HG03175 (cell line): ENCODE data around the gene CTNNA3.

Experiments used
- ATAC-seq: cut with Tn5 transposase; IDR thresholded peaks from one replicate; pipeline ENCODE4 v1.9.1; 2021; ENCODE audit warnings: mild to moderate bottlenecking, moderate library complexity; ENCODE audit not compliant: unreplicated experiment

The CTNNA3 gene

DNA sequence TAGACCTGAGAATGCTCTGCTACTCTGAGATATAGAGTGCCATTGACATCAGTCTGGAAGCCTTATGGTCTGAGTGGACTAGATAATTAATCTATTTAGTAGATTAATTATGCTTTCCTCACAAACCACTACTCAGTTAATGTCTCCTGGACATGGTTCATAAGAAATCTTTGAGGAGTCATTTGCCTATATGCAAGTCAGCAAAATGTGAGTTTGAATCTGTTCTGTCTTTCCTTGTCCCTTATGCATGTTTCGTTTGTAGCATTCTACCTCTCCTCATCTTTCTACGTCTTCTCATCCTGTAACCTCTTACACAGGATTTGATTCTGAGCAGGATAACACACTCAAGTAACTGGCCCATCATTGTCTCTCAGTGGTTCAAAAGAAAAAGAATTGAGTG is 1505.6 kb downstream of the CTNNA3 start:
- no peak for ATAC-seq

DNA sequence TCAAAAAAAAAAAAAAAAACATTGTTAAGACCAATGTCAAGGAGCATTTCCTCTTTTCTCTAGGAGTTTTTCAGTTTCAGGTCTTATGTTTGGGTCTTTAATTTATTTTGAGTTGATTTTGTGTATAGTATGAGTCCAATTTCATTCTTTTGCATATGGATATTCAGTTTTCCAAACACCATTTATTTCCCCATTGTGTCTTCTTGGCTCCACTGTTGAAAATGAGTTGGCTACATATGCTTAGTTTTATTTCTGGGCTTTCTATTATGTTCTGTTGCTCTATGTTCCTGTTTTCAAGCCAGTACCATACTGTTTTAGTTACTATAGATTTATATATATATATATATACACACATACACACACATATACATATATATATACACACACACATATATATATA is 1506.7 kb downstream of the CTNNA3 start:
- no peak for ATAC-seq

DNA sequence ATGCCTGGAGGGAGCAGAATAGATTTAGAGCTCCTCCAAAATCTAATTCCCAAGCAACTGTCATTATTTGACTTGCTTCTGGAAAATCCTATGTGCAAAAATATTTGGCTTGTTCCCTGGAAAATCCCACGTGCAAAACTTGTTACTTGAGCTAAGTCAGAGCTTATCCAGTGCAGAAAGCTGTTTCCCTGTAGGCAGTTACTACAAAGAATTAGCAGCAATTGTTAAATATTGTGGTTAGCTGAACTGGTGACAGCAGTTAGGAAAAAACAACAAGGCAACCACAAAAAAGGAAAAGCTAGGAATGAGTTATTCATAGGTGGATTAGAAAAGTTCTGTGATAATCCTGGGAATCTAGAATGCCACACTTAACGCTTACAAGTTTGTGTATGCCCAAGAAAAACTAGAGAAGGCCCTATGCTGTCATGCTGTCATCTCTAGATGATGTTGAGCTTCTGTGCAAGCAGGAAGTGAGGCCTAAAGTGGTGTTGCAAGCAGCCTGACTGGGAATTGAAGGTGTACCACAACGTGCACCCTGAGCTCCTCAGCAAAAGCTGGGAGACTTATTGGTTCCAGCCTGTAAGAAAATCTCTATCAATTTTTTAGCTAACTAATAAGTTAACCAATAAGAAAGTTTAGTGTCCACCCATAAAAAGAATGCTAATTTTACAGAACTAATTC is 1508.8 kb downstream of the CTNNA3 start:
- ATAC-seq = no peak

DNA sequence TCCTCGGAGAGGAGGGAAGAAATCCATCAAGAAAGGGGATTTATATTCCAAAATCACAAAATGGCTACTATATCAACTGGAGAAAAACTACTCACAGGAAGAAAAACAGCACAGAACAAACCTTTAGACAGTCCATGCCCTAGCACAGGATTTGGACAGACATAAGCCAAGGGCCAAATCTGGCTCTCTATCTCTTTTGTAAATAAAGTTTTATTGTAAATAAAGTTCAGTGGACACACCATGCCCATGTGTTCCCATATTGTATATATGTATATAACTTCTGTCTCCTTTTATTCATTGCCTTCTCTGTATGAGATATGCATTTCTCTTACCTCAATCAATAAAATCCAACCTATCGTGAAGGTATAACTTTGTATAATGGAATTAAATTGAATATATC is 1513.0 kb downstream of the CTNNA3 start:
- ATAC-seq = no peak

DNA sequence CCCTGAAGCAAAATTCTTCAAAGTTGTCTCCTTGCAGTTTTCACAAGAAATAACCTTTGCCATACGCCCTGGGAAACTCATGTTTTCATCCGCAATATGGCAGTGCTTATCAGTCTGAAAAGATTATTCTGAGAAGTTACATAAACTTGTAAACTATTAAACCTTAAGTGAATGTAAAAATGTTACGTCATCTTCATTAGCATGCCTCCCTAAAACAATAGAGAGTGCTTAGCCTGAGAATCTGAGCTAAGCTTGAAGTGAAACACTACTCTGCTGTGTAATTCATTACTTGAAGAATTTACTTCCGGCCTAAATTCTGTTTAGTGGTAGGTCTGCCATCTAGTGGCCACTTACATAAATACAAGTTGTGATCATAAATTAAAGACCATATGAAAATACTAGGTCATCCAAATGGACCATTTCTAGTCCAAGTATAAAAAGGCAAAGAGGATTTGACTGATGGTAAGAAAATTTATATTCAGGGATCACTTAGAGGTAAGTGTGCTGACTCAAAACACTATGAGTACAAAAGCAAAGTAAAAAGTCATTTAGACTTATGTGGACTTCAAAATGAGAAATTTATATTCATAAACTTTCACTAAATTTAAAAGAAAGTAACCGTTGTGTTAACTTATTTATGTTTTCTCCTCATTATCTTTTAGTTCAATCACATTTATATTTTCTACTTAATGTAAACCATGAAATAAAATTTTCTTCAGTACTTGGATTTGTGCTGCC is 1515.2 kb downstream of the CTNNA3 start:
- ATAC-seq = peak; percentile 91

DNA sequence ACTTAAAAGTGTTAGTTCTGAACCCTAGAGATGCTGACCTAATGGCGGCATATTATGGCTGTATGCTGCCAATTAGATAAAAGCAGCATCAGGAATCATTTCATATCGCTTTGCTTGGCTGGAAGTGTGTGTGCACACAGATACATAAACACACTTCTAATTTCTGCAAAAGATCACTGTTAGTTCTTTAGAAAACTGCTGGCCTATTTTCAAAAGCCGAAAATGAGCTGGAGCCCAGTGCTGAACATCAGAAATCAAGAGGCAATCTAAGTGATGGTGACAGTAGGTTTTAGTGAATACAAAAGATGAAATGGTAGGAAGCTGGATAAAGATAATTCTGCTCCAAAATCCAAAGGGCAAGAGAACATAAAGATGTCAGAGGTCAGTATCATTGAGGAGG is 1516.0 kb downstream of the CTNNA3 start:
- ATAC-seq = no peak

DNA sequence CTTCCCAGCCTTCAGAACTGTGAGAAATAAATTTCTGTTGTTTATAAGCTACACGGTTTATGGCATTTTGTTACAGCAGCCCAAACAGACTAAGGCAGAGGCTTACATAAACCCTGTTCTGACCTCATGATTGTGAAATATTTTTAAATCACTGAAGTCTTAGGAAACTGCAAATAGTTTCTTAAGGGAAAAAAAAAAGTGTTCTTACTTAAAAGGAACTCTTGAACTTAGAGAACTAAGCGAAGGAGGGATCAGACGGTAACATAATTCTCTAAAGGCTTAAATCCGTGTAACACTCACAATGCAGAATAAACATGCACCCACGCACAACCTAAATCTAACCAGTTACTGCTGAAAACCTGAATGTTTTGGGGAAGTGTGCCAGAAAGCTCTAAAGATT is 1519.2 kb downstream of the CTNNA3 start:
- no peak for ATAC-seq

DNA sequence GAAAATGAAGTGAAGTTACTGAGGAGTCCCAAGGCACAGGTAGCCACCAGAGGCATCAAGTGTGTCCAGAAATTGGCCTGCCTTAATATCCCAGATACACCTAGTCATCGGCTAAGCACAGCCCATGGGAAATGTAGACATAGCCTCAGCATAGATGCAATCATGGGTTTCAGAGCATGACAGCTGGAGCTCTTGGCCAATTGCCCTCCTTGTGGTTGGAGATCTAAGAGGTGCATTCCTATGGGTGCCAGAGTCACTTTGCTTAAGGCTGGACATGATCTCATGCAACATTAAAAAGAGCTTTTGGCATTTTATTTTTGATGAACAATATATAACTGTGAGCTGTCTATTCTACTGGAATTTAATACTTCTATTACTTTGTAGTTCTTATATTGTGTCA is 1528.2 kb downstream of the CTNNA3 start:
- ATAC-seq = no peak

DNA sequence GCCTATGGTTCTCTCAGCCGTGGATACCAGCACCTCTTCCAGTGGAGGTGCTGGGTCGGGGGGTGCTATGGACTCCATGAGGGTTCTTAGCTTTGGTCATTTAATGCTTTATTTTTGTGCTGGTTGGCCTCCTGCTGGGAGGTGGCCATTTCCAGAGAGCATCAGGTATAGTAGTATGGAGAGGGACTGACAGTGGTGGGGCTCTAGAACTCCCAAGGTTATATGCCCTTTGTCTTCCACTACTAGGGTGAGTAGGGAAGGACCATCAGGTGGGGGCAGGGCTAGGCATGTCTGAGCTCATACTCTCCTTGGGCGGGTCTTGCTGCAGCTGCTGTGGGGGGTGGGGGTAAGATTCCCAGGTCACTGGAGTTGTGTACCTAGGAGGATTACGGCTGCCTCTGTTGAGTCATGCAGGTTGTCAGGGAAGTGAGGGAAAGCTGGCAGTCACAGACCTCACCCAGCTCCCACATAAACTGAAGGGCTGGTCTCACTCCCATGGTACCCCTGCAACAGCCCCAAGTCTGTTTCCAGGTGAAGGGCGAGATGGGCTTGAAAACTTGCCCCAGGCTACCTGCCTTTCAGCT is 1533.3 kb downstream of the CTNNA3 start:
- no peak for ATAC-seq

DNA sequence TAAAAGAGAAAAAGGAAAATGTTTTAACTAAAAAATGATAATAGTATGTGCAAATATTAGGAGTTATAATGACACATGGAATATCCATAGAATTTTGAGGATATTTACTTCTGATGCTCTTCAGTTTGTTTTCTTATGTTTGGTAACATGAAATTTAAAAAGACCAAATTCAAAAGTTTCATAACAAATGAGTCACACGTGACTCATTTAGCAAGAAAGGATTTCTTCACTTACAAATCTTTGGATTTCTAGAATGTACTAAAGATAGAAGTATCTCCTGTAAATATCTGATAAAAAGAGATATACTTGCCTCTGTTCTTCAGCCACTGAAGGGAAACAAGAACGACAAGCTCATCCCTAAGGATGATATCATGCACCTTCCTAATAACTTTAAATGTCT is 1544.6 kb downstream of the CTNNA3 start:
- no peak for ATAC-seq

DNA sequence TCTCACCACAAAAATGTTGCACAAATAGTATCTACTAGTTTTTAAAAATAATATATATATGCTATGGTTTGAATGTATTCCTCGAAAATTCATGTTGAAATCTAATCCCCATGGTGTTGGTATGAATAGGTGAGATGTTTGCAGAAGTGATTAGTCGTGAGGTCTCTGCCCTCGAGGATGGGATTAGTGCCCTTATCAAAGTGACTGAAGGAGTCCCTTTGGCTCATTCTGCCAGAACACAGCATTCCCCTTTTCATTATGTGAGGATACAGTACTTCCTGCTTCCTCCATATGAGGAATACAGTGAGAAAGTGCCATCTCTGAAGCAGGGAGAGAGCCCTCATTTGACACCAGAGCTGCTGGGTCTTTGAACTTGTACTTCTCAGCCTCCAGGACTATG is 1547.7 kb downstream of the CTNNA3 start:
- no peak for ATAC-seq

DNA sequence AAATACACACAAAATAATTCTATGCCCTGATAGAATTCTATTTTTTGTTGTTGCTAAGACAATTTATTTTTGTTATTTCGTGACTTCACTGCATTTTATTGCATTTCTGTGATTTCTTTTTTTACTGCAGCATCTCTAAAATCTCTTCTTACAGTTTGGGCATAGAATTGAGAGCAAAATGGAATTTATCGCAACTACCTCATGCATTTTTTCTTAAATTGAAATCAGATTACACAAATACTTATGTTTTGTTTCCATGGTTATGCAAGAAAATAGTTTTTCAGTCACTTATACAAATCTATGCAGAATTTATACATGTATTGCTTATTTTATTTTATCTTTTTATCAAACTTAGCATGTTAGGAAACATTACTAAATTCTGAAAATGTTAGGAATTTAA is 1552.0 kb downstream of the CTNNA3 start:
- no peak for ATAC-seq

DNA sequence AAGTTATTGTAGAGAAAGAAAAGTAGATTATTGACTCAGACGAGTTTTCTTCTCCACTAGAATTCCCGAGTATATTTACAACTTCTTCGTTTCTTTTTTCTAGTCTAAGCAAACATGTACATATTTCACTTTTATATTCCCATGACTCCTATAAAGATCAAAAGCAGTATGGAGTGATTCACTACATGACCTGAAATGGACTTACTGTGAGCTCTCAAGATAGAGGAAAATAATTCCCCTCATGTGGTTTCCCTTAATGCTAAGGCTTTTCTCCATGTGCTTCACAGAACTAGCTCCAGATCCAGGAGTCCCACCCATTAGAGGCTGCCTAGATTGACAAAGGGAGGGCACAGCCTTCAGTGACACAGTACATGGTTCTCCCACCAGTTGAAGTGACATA is 1593.2 kb downstream of the CTNNA3 start:
- no peak for ATAC-seq

DNA sequence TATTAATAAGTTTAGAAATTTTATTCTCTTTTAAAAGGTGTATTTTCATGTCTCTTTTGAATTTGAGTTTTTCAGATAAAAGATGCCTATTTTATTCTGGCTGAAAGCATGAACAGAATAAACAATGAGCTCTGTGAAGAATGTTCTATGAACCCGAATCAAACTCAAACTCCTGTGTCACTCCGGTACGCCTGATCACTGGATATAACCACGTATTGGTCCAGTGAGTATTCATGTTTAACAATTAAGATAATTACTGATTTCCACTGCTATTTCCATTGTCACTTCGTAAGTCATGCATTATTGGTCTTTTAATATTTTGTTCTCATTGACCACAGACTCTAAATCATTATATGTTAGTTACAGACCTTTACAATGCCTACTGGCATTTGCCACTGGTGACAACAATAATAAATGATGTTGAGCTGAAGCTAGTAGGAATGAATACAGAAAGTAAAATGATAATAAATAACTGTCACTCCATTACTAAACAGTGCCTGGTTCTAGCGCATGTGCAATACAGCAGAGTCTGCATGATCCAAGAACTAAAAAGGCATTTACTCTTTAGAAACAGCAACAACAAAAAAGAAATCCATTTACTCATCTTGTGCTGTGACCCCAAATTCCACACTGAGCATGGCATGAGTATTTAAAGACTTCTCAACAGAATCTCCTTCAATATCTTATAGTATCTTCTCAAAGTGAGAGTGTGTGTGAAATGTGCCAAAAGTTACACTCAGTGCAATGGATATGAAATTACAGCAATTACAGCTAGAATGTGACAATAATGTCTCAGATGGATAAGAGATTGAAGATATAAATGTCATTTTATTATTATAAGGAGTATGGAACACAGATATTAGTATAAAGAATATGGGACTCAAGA is 1597.2 kb downstream of the CTNNA3 start:
- ATAC-seq = no peak

DNA sequence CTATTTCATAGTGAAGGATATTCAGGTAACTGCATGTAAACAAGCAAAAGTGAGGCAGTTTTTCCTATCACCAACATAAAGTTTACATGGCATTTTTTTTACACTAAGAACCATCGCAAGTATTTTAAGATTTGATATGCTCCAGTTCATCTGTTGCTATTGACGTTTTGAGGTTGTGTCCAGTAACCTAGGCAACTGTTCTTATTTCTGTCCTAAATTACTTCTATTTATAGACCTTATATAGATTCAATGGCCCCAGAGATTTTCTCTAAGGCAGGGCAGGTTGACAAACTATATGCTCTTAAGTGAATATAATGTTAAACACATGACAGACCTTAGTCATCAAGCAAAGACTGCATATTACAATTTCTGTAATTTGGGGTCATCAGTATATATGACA is 1600.4 kb downstream of the CTNNA3 start:
- no peak for ATAC-seq

DNA sequence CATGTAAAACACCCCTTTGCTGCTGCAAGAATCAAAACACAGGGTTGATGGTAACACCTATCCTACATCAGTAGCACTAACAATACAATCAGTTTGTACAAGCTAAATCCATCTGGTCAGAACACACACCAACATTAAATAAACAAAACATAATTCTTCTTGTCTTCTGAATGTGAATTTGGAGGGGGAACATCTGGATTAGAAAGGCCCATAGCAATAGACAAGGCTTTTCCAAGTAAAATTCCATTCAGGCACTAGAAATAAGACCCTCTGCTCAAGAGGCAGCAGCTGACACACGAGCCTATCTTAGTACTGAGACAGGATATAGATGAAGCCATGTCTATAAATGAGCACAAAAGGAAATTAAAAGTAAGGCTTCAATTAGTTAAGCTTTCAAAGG is 1610.1 kb downstream of the CTNNA3 start:
- ATAC-seq = no peak

DNA sequence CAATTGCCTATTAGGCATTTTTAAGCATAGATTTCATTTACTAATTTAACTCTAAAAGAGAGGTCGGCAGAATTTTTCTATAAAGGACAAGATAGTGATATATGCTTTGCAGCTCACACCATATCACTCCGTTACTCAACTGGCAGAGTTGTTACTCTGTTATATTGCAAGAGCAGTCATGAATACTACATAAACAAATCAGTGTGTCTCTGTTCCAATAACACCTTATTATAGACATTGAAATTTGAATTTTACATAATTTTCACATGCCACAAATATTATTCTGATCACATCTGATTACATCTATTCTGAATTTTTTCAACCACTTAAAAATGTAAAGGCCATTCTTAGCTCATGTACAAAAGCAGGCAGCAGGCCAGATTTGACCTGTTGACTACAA is 1624.1 kb downstream of the CTNNA3 start:
- ATAC-seq = no peak

DNA sequence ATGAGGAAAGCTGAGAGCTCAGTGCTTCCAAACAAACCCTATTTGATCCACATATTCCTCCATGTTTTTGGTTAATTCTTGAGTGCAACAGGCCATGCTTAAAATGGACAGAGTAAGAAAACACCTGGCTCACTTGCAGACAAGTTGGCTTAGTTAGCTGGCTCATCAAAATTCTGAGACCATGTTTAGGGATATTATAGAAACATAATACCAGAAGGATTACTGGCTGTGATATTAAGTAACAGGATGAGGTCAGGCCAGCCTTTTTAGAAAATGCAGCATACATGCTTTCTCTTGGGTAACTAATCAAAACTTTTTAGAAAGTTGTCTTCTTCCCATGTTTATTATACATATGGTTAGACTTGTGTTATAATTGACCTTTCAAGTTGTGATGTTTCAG is 1637.4 kb downstream of the CTNNA3 start:
- ATAC-seq = no peak

DNA sequence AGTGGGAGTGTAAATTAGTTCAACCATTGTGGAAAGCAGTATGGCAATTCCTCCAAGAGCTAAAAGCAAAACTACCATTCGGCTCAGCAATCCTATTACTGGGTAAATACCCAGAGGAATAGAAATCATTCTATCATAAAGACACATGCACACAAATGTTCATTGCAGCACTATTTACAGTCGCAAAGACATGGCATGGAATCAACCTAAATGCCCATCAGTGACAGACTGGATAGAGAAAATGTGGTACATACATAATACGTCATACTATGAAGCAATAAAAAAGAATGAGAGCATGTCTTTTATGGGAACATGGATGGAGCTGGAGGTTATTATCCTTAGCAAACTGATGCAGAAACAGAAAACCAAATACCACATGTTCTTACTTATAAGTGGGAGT is 1646.7 kb downstream of the CTNNA3 start:
- ATAC-seq = no peak

DNA sequence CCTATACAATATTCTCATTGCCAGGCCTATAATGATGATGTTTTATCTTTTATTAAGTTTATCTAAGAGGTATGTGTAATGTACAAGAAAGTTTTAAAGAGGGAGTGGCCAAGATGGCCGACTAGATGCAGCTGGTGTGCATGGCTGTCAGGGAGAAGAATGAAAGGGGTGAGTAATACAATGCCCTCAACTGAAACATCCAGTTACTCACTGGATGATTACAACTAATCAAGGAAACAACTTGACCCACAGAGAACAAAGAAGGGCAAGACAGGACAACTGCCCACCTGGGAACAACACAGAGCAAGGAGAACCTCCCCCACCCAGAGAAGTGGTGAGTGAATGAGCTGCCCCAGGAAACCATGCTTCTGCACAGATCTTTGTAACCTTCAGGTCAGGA is 1650.1 kb downstream of the CTNNA3 start:
- ATAC-seq = no peak

DNA sequence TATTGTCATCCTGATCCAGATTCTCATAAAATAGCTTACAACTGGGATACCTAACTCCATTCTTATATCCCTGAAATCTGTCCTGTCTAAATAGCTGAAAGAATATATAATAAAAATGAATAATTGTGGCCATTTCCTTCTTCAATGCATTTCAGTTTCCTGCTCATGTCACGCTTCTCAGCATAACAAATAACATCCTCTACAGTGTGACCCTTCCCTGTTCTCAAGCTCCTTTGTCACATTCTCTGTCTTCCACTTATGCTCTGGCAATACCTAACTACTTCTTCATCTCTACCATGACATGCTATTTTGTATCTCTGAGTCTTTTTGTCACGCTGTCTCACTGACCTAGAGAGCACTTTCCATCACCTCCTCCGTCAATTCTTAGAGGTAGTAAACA is 1654.2 kb downstream of the CTNNA3 start:
- ATAC-seq = no peak
